ENCODE results near the gene HSFX2. TPM values are rescaled to one million over a fixed set of nuclear protein-coding genes. Genes with fewer than 3 reads are reported as not detected.
"Not testable (repeated sequence)": the region's sequence is repeated elsewhere in the genome, so short reads cannot be mapped to it uniquely, and the experiment has no call there.

Gene HSFX2
- total and polyA plus RNA-seq, 2 of the 13 experiments (the other 11 are each of a cell fraction or from before 2014, with no cell fraction given) = 0.13 TPM; not detected in 1

DNA sequence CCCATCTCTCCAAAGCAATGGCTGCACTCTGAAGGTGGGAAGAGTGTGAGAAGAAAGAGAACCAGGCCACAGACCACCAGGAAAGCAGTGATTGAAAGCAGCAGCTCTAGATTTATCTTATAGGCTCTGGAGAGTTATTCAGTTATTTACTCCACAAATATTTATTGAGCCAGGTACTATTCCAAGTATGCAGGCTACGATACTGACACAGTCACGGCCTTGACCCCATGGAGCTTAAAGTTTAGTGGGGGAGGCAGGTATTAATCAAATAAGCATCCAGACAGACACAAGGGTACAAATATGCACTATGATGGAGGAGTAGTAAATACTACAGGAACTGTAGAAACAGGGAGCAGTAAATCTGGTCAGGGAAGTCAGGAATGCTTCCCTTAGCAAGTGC, 33.7 kb upstream of the HSFX2 start (continued):
- no peak for TF ChIP-seq MEF2D (CRISPR knock-in tag; IDR thresholded peaks at IDR 0.05)
- TF ChIP-seq ZNF34 (CRISPR knock-in tag; IDR thresholded peaks at IDR 0.05; ENCODE audit: borderline replicate concordance) = no peak
- TF ChIP-seq NR2F1 (CRISPR knock-in tag; IDR thresholded peaks at IDR 0.05) = peak in 1 of 2 experiments; percentile 77; a peak in 2 of 4 replicates
- TF ChIP-seq SAP130 (CRISPR knock-in tag; IDR thresholded peaks at IDR 0.05; ENCODE audit: low read depth) = 0 out of 2 replicates have a peak, but pooled peaks have one; percentile 14
- peak; percentile 50 for TF ChIP-seq NR2F6 (IDR thresholded peaks at IDR 0.05)
- TF ChIP-seq NR2F6 (CRISPR knock-in tag; IDR thresholded peaks at IDR 0.05) = peak; percentile 47; the same call in 1 of the 2 replicates
- TF ChIP-seq MIER3 (CRISPR knock-in tag; IDR thresholded peaks at IDR 0.05; ENCODE audit: borderline replicate concordance) = no peak
- no peak for TF ChIP-seq ZNF253 (CRISPR knock-in tag; IDR thresholded peaks at IDR 0.05; ENCODE audit: borderline replicate concordance)

DNA sequence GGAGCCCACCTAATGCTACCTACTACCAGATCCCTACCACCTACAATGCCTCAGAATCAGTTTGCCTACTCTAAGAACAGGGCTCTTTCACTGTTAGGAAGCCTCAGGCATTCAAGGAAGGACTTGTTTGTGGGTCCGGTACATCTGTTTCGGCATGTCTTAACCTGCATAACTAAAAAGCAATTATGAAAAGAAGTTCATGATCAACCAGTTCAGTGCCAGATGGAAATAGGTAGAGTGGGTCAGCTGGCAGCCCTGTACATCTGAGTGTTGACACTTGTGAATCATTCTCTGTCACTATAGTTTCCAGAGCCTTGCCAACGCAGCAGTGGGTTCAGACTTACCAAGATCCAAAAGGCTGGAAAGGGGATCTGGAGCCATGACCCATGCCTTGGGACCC, 33.2 kb upstream of the HSFX2 start:
- Histone ChIP-seq H3K4me2 (ENCODE audit: low read depth, low read length) (0 out of 2 replicates have a peak overlapping the region, but pooled peaks have one; percentile 27), H3K9me3 (ENCODE audit: low read length) (no peaks in the 10 kb centered on the region), H3K27ac (ENCODE audit: extremely low read length, insufficient read depth, low read length) (no peak overlapping the region), H4K20me1 (ENCODE audit: insufficient read depth, low read length) (no peaks in the 10 kb centered on the region), H3K9ac (ENCODE audit: insufficient read depth, low read depth, low read length) (no peak overlapping the region), H3K27me3 (ENCODE audit: control insufficient read depth in 1 of 2, insufficient read depth in 2 of 2, low read length in 2 of 2) (peaks cover 0 to 2% of the 10 kb centered on the region in 2 experiments; a peak in 1 of 5 replicates), H3K4me1 (ENCODE audit: insufficient read depth, low read length) (peaks cover 34% of the 10 kb centered on the region), H3K79me2 (ENCODE audit: insufficient read depth, low read length) (no peaks in the 10 kb centered on the region), H3K4me3 (replicated peaks in 1 of 3; ENCODE audit: insufficient read depth in 1 of 3, low read depth in 2 of 3, low read length in 3 of 3) (no peak overlapping the region), H2AFZ (ENCODE audit: low read length) (no peak overlapping the region), H3K36me3 (replicated peaks in 1 of 2; ENCODE audit: control insufficient read depth in 1 of 2, insufficient read depth in 2 of 2, low read length in 2 of 2) (no peaks in the 10 kb centered on the region)
- WGBS (ENCODE audit: low lambda C conversion rate) = 100% methylated on average over 2 of the region's 3 CpGs
- in situ Hi-C loops (cut with HindIII; ENCODE audit: extremely low pct_ligation_motif_present, low pct_unique_long_range_greater_than_20kb) = no loop called here
- ATAC-seq (no peak), FAIRE-seq (no peak), DNase-seq (ENCODE audit: low spot score) (no peak)
- no TSS peak for BruUV-seq (replicated peaks)
- TF ChIP-seq ZNF567 (CRISPR knock-in tag; IDR thresholded peaks at IDR 0.05; ENCODE audit: borderline replicate concordance) = no peak
- no peak for TF ChIP-seq ZNF782 (CRISPR knock-in tag; IDR thresholded peaks at IDR 0.05; ENCODE audit: borderline replicate concordance)
- TF ChIP-seq ARID2 (CRISPR knock-in tag; IDR thresholded peaks at IDR 0.05; ENCODE audit: borderline replicate concordance) = no peak
- TF ChIP-seq ZNF75D (CRISPR knock-in tag; IDR thresholded peaks at IDR 0.05; ENCODE audit: borderline replicate concordance) = no peak
- TF ChIP-seq ZBTB42 (CRISPR knock-in tag; IDR thresholded peaks at IDR 0.05) = no peak
- no peak for TF ChIP-seq ZNF180 (CRISPR knock-in tag; IDR thresholded peaks at IDR 0.05; ENCODE audit: borderline replicate concordance, low read depth)
- TF ChIP-seq ZNF550 (CRISPR knock-in tag; IDR thresholded peaks at IDR 0.05; ENCODE audit: borderline replicate concordance) = no peak
- ChIA-PET POLR2A (no interaction called here), CTCF (ENCODE audit: low intra/inter-chr PET ratio, low total read pairs) (no interaction called here)
- intact Hi-C loops (cut with micrococcal nuclease; ENCODE audit: unreplicated experiment) = no loop called here

DNA sequence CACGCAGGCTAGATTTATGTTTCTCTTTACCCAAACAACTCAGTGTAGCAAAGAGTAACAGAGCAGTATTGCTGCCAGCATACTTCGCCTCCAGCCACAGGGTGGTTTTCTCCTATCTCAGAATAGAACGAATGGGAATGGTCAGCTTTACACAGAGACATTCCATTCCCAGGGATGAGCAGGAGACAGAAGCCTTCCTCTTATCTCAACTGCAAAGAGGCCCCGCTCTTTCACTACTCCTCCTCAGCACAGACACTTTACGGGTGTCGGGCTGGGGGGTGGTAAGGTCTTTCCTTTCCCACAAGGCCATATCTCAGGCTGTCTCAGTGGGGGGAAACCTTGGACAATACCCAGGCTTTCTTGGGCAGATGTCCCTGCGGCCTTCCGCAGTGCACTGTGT, 31.7 kb upstream of the HSFX2 start:
- 94% methylated on average over 8 of the region's 8 CpGs for WGBS (ENCODE audit: low lambda C conversion rate)
- H2AFZ ChIP-seq (ENCODE audit: low read length); BruUV-seq (replicated peaks); CTCF ChIA-PET (ENCODE audit: low intra/inter-chr PET ratio, low total read pairs); H3K4me2 ChIP-seq (ENCODE audit: low read depth, low read length); DNase-seq (ENCODE audit: low spot score); H3K79me2 ChIP-seq (ENCODE audit: insufficient read depth, low read length); H3K27ac ChIP-seq (ENCODE audit: extremely low read length, insufficient read depth, low read length); H3K27me3 ChIP-seq (ENCODE audit: control insufficient read depth in 1 of 2, insufficient read depth in 2 of 2, low read length in 2 of 2); H3K9ac ChIP-seq (ENCODE audit: insufficient read depth, low read depth, low read length); ATAC-seq; H4K20me1 ChIP-seq (ENCODE audit: insufficient read depth, low read length); H3K4me3 ChIP-seq (replicated peaks in 1 of 3; ENCODE audit: insufficient read depth in 1 of 3, low read depth in 2 of 3, low read length in 3 of 3); intact Hi-C loops (cut with micrococcal nuclease; ENCODE audit: unreplicated experiment); POLR2A ChIA-PET; FAIRE-seq; H3K9me3 ChIP-seq (ENCODE audit: low read length); in situ Hi-C loops (cut with HindIII; ENCODE audit: extremely low pct_ligation_motif_present, low pct_unique_long_range_greater_than_20kb); H3K36me3 ChIP-seq (replicated peaks in 1 of 2; ENCODE audit: control insufficient read depth in 1 of 2, insufficient read depth in 2 of 2, low read length in 2 of 2): not testable (repeated sequence)
- peaks cover 29% of the 10 kb centered on the region for H3K4me1 ChIP-seq (ENCODE audit: insufficient read depth, low read length)
